Caco-2 (cell line): ENCODE data around the gene MAVS. TPM values are rescaled to one million over a fixed set of nuclear protein-coding genes. Genes with fewer than 3 reads are reported as not detected.
A peak's percentile ranks its signal among the peaks of the same experiment; 100 is the strongest.

ENCODE experiments used
- BruUV-seq: library from RNA; stranded (reverse); fragments of 400-500 nt; replicated peaks from 2 replicates; lab custom pipeline; 2021; lab: Mats Ljungman, UMichigan
- CTCF ChIA-PET: fragments of 300-600 bp; sonication (Branson Sonifier 250); formaldehyde crosslinking; loops from one replicate; lab custom pipeline; 2022; ENCODE audit warnings: antibody characterized with exemption; lab: Charles Lee
- POLR2A ChIA-PET: fragments of 300-600 bp; sonication (Branson Sonifier 250); formaldehyde crosslinking; loops from one replicate; lab custom pipeline; 2022; ENCODE audit warnings: antibody characterized with exemption; lab: Charles Lee
- DNase-seq, 2 experiments: peaks; one replicate each; pipeline versions ENCODE4 v3.0.0 to v3.0.0-alpha.2; 2020 to 2022
- H3K27me3 ChIP-seq: replicated peaks from 2 replicates; pipeline ENCODE4 v1.6.0; 2011; ENCODE audit warnings: low read length; ENCODE audit not compliant: control insufficient read depth, insufficient read depth
- H3K36me3 ChIP-seq: 2 replicates; pipeline ENCODE4 v1.5.1; 2011; ENCODE audit warnings: low read length; ENCODE audit not compliant: control insufficient read depth, insufficient read depth
- H3K4me1 ChIP-seq: fragments of 250-450 bp; sonication (Bioruptor Pico); 2 replicates; pipeline ENCODE4 v1.5.1; 2020; ENCODE audit warnings: mild to moderate bottlenecking
- H3K4me3 ChIP-seq: 2 replicates; pipeline ENCODE4 v1.5.1; 2011; ENCODE audit warnings: low read depth, mild to moderate bottlenecking, control low read depth, low read length
- H3K9me3 ChIP-seq: fragments of 250-450 bp; sonication (Bioruptor Pico); 2 replicates; pipeline ENCODE4 v1.5.1; 2020; ENCODE audit warnings: mild to moderate bottlenecking, moderate library complexity
- H3K27ac Mint-ChIP-seq: one replicate; pipeline ENCODE4 v1.8.0; 2022; ENCODE audit warnings: mixed read lengths; ENCODE audit not compliant: unreplicated experiment
- H3K27me3 Mint-ChIP-seq: one replicate; pipeline ENCODE4 v1.8.0; 2022; ENCODE audit warnings: mixed read lengths; ENCODE audit not compliant: insufficient read depth, unreplicated experiment
- H3K36me3 Mint-ChIP-seq: one replicate; pipeline ENCODE4 v1.8.0; 2022; ENCODE audit warnings: mild to moderate bottlenecking, mixed read lengths; ENCODE audit not compliant: insufficient read depth, unreplicated experiment
- H3K4me1 Mint-ChIP-seq: one replicate; pipeline ENCODE4 v1.8.0; 2022; ENCODE audit warnings: low read depth, mixed read lengths; ENCODE audit not compliant: unreplicated experiment
- H3K4me3 Mint-ChIP-seq: one replicate; pipeline ENCODE4 v1.8.0; 2022; ENCODE audit warnings: mild to moderate bottlenecking, moderate library complexity, mixed read lengths; ENCODE audit not compliant: unreplicated experiment
- H3K9me3 Mint-ChIP-seq: one replicate; pipeline ENCODE4 v1.8.0; 2022; ENCODE audit warnings: mixed read lengths; ENCODE audit not compliant: unreplicated experiment
- CTCF ChIP-seq, 2 experiments: fragments of 200-600 bp in 1 of 2; IDR thresholded peaks; 1 replicate in 1 of 2; 2 replicates in 1 of 2; pipeline versions ENCODE4 v1.5.1 to v1.8.0; 2011 to 2022; ENCODE audit warnings: antibody characterized with exemption in 1 of 2, control low read depth in 1 of 2, inconsistent platforms in 1 of 2, low read depth in 1 of 2, low read length in 1 of 2, mild to moderate bottlenecking in 1 of 2, moderate library complexity in 1 of 2; ENCODE audit not compliant: insufficient read depth in 1 of 2, severe bottlenecking in 1 of 2, unreplicated experiment in 1 of 2
- intact Hi-C: fragments of 100-400 bp; cut with micrococcal nuclease; formaldehyde crosslinking; loops from one replicate; pipeline ENCODE4 v1.10.0; 2022; ENCODE audit not compliant: unreplicated experiment
- total RNA-seq: library from RNA; stranded (reverse); gene quantifications from 2 replicates; pipeline ENCODE4 v1.2.3, GENCODE V29; 2022

Gene MAVS
- total RNA-seq, 1 experiment from 2014 or later, result 56.4 TPM

GRCh38 chr20:3885715-3886114, 39.1 kb downstream of the MAVS start:
- H3K9me3 ChIP-seq, result no peaks in the 10 kb centered on the region
- H3K27ac Mint-ChIP-seq, result no peak overlapping the region
- 0 out of 2 replicates have a peak, but pooled peaks cover under 1% of the 10 kb centered on the region for H3K4me1 ChIP-seq
- BruUV-seq, result no TSS peak
- no peak overlapping the region for H3K4me3 Mint-ChIP-seq
- no peaks in the 10 kb centered on the region for H3K27me3 Mint-ChIP-seq
- TF ChIP-seq CTCF (IDR thresholded peaks at IDR 0.05; ENCODE audit: insufficient read depth in 1 of 2, low read depth in 1 of 2, low read length in 1 of 2, severe bottlenecking in 1 of 2, unreplicated experiment in 1 of 2), result no peak
- no peaks in the 10 kb centered on the region for H3K9me3 Mint-ChIP-seq
- intact Hi-C loops, result loop anchor here (5.0 kb wide), 1 partner anchor 187 kb away; no protein-coding TSS in a partner anchor
- CTCF ChIA-PET, result no interaction called here
- no peak overlapping the region for H3K4me3 ChIP-seq
- no peaks in the 10 kb centered on the region for H3K36me3 ChIP-seq
- POLR2A ChIA-PET, result no interaction called here
- no peak for DNase-seq
- H3K36me3 Mint-ChIP-seq, result peaks cover 26% of the 10 kb centered on the region
- no peaks in the 10 kb centered on the region for H3K27me3 ChIP-seq
- H3K4me1 Mint-ChIP-seq, result peaks cover 17% of the 10 kb centered on the region

GRCh38 chr20:3887876-3888620, 41.4 kb downstream of the MAVS start:
- Mint-ChIP-seq H3K27me3 (no peaks in the 10 kb centered on the region), H3K4me3 (peak overlapping the region; percentile 100), H3K4me1 (peaks cover 33% of the 10 kb centered on the region), H3K9me3 (no peaks in the 10 kb centered on the region), H3K27ac (peak overlapping the region; percentile 98), H3K36me3 (peaks cover 39% of the 10 kb centered on the region)
- BruUV-seq, result TSS peak; percentile 59
- H3K36me3 ChIP-seq, result peaks cover 1% of the 10 kb centered on the region; the same call in 1 of the 2 replicates
- peaks cover 17% of the 10 kb centered on the region for H3K4me1 ChIP-seq
- no peaks in the 10 kb centered on the region for H3K27me3 ChIP-seq
- no peaks in the 10 kb centered on the region for H3K9me3 ChIP-seq
- H3K4me3 ChIP-seq, result peak overlapping the region; percentile 93
- no peak for TF ChIP-seq CTCF (IDR thresholded peaks at IDR 0.05; ENCODE audit: insufficient read depth in 1 of 2, low read depth in 1 of 2, low read length in 1 of 2, severe bottlenecking in 1 of 2, unreplicated experiment in 1 of 2)
- ChIA-PET POLR2A (no interaction called here), CTCF (interaction anchor here (1.4 kb wide), 1 partner anchor 184 kb away, joined by 4 read pairs; no protein-coding TSS in a partner anchor)
- intact Hi-C loops, result loop anchor here (1.0 to 5.0 kb wide), 4 partner anchors 83 to 197 kb away; partner anchors contain the start of gene RNF24
- no peak for DNase-seq

GRCh38 chr20:3888622-3889488, 42.2 kb downstream of the MAVS start, which contains the start of gene PANK2:
TSS of gene PANK2 (plus strand) at chr20:3889387.
- peak within 1 kb of the TSS; percentile 98 for H3K27ac Mint-ChIP-seq
- H3K4me3 ChIP-seq, result peak within 1 kb of the TSS; percentile 93
- intact Hi-C loops, result loop anchor here (1.0 to 5.0 kb wide), 4 partner anchors 82 to 196 kb away; partner anchors contain the start of gene RNF24
- peaks cover 48% of the 10 kb centered on the region for H3K36me3 Mint-ChIP-seq
- peaks cover 1% of the 10 kb centered on the region; the same call in 1 of the 2 replicates for H3K36me3 ChIP-seq
- H3K9me3 ChIP-seq, result no peaks in the 10 kb centered on the region
- BruUV-seq, result no TSS peak
- H3K27me3 Mint-ChIP-seq, result no peaks in the 10 kb centered on the region
- CTCF ChIA-PET, result no interaction called here
- no peaks in the 10 kb centered on the region for H3K27me3 ChIP-seq
- H3K4me1 ChIP-seq, result peaks cover 21% of the 10 kb centered on the region
- peak; percentile 100 for DNase-seq
- peaks cover 40% of the 10 kb centered on the region for H3K4me1 Mint-ChIP-seq
- no peaks in the 10 kb centered on the region for H3K9me3 Mint-ChIP-seq
- TF ChIP-seq CTCF (IDR thresholded peaks at IDR 0.05; ENCODE audit: insufficient read depth in 1 of 2, low read depth in 1 of 2, low read length in 1 of 2, severe bottlenecking in 1 of 2, unreplicated experiment in 1 of 2), result peak; percentile 48 to 52
- POLR2A ChIA-PET, result interaction anchor here (0.6 kb wide), 1 partner anchor 34 kb away, joined by 6 read pairs; no protein-coding TSS in a partner anchor
- H3K4me3 Mint-ChIP-seq, result peak within 1 kb of the TSS; percentile 100
